OCI-LY1 (cell line): Measurements from ENCODE around the gene CCDC28A.

Source experiments
- H2AFZ ChIP-seq: fragments of 200-600 bp; sonication (generic), shearing (Covaris generic); 2 replicates; pipeline ENCODE4 v1.6.0; 2014; ENCODE audit warnings: antibody characterized with exemption, mild to moderate bottlenecking, low read length
- H3F3A ChIP-seq: fragments of 200-600 bp; sonication (generic), shearing (Covaris generic); 2 replicates; pipeline ENCODE4 v1.6.0; 2014; ENCODE audit warnings: mild to moderate bottlenecking, antibody characterized with exemption, low read length, moderate library complexity; ENCODE audit not compliant: insufficient read depth
- H3K27ac ChIP-seq: fragments of 200-600 bp; sonication (generic); 2 replicates; pipeline ENCODE4 v1.5.1; 2014; ENCODE audit warnings: low read length, mixed run types, mild to moderate bottlenecking, low read depth; ENCODE audit not compliant: poor library complexity, severe bottlenecking
- H3K27me3 ChIP-seq: fragments of 200-600 bp; sonication (generic); 2 replicates; pipeline ENCODE4 v1.6.0; 2014; ENCODE audit warnings: antibody characterized with exemption, mild to moderate bottlenecking, low read length, moderate library complexity; ENCODE audit not compliant: insufficient read depth
- H3K36me3 ChIP-seq: fragments of 200-600 bp; sonication (generic); 2 replicates; pipeline ENCODE4 v1.6.1; 2014; ENCODE audit warnings: mild to moderate bottlenecking, antibody characterized with exemption, low read length, moderate library complexity, mixed read lengths; ENCODE audit not compliant: insufficient read depth
- H3K4me1 ChIP-seq: fragments of 200-600 bp; sonication (generic); 2 replicates; pipeline ENCODE4 v1.5.1; 2014; ENCODE audit warnings: mild to moderate bottlenecking, low read length, moderate library complexity; ENCODE audit not compliant: insufficient read depth, severe bottlenecking
- H3K4me2 ChIP-seq: fragments of 200-600 bp; sonication (generic), shearing (Covaris generic); 2 replicates; pipeline ENCODE4 v1.6.1; 2014; ENCODE audit warnings: low read length
- H3K4me3 ChIP-seq: fragments of 200-600 bp; sonication (generic); 2 replicates; pipeline ENCODE4 v1.5.1; 2014; ENCODE audit warnings: low read length, low read depth, mild to moderate bottlenecking, mixed read lengths; ENCODE audit not compliant: poor library complexity, severe bottlenecking
- H3K79me2 ChIP-seq: fragments of 200-600 bp; shearing (Covaris generic); 2 replicates; pipeline ENCODE4 v1.6.1; 2016; ENCODE audit warnings: mixed run types, low read length, mixed read lengths; ENCODE audit not compliant: insufficient read depth
- H3K9ac ChIP-seq: fragments of 200-600 bp; sonication (generic), shearing (Covaris generic); 2 replicates; pipeline ENCODE4 v1.6.1; 2014; ENCODE audit warnings: mild to moderate bottlenecking, low read length, mixed read lengths
- H3K9me2 ChIP-seq: fragments of 200-600 bp; sonication (generic), shearing (Covaris generic); 2 replicates; pipeline ENCODE4 v1.6.1; 2014; ENCODE audit warnings: low read depth, mild to moderate bottlenecking, low read length, mixed read lengths
- H3K9me3 ChIP-seq: fragments of 200-600 bp; shearing (Covaris generic); 2 replicates; pipeline ENCODE4 v1.6.1; 2014; ENCODE audit warnings: low read length, mixed read lengths
- H4K20me1 ChIP-seq: fragments of 200-600 bp; sonication (generic), shearing (Covaris generic); 2 replicates; pipeline ENCODE4 v1.6.0; 2016; ENCODE audit warnings: mild to moderate bottlenecking, low read length; ENCODE audit not compliant: insufficient read depth
- EZH2 ChIP-seq: fragments of 200-600 bp; sonication (generic), shearing (Covaris generic); IDR thresholded peaks from 2 replicates; pipeline ENCODE4 v1.8.0; 2017; ENCODE audit warnings: borderline replicate concordance, mixed run types, mild to moderate bottlenecking, antibody characterized with exemption, low read length, moderate library complexity, mixed read lengths
- TF ChIP-seq, protein P1 (sequence below): fragments of 200-600 bp; sonication (generic), shearing (Covaris generic); IDR thresholded peaks from 2 replicates; pipeline ENCODE4 v1.5.1; 2017; ENCODE audit warnings: mild to moderate bottlenecking, antibody characterized with exemption, low read length, moderate library complexity, mixed read lengths

Gene CCDC28A

DNA sequence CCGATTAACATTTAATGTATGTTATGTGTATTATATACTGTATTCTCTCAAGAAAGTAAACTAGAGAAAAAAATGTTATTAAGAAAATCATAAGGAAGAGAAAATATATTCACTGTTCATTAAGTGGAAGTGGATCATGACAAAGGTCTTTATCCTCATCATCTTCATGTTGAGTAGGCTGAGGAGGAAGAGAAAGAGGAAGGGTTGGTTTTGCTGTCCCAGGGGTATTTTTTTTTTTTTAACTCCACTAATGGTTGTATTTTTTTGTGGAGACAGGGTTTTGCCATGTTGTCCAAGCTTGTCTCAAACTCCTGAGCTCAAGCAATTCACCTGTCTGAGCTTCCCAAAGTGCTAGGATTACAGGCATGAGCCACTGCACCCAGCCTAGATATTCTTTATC is 33.3 kb downstream of the CCDC28A start:
- Histone ChIP-seq H3F3A (no peaks in the 10 kb centered on the region), H3K4me1 (no peaks in the 10 kb centered on the region), H3K9me3 (no peaks in the 10 kb centered on the region), H3K9me2 (no peaks in the 10 kb centered on the region), H4K20me1 (no peaks in the 10 kb centered on the region), H3K4me3 (no peak overlapping the region), H3K27ac (no peak overlapping the region), H3K9ac (no peak overlapping the region), H3K27me3 (no peaks in the 10 kb centered on the region), H3K4me2 (no peak overlapping the region), H3K36me3 (no peaks in the 10 kb centered on the region), H2AFZ (no peak overlapping the region), H3K79me2 (no peaks in the 10 kb centered on the region)
- TF ChIP-seq, protein P1, sequence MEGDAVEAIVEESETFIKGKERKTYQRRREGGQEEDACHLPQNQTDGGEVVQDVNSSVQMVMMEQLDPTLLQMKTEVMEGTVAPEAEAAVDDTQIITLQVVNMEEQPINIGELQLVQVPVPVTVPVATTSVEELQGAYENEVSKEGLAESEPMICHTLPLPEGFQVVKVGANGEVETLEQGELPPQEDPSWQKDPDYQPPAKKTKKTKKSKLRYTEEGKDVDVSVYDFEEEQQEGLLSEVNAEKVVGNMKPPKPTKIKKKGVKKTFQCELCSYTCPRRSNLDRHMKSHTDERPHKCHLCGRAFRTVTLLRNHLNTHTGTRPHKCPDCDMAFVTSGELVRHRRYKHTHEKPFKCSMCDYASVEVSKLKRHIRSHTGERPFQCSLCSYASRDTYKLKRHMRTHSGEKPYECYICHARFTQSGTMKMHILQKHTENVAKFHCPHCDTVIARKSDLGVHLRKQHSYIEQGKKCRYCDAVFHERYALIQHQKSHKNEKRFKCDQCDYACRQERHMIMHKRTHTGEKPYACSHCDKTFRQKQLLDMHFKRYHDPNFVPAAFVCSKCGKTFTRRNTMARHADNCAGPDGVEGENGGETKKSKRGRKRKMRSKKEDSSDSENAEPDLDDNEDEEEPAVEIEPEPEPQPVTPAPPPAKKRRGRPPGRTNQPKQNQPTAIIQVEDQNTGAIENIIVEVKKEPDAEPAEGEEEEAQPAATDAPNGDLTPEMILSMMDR: no peak
- no peak for TF ChIP-seq EZH2

DNA sequence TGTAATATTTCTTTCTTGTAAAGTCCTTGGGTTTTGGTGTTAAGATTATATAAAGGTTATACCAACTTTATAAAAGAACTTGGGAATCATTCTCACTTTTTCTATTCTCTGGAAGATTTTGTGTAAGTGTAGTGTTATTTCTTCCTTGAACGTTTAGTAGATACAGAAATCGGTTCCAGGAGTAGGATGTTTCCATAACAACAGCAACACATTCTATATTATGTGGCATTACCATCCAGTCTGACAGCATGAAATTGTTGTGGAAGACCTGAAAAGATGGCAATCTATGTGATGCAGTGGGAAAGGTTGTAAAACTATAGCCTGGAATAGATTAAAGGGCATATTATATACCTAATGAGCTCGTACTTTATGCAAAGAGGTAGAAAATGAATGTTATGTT is 36.1 kb downstream of the CCDC28A start:
- Histone ChIP-seq H3K27me3 (no peaks in the 10 kb centered on the region), H3K9me3 (no peaks in the 10 kb centered on the region), H2AFZ (no peak overlapping the region), H3K4me2 (no peak overlapping the region), H4K20me1 (no peaks in the 10 kb centered on the region), H3K4me3 (no peak overlapping the region), H3K79me2 (no peaks in the 10 kb centered on the region), H3F3A (no peaks in the 10 kb centered on the region), H3K9ac (no peak overlapping the region), H3K27ac (no peak overlapping the region), H3K9me2 (no peaks in the 10 kb centered on the region), H3K4me1 (no peaks in the 10 kb centered on the region), H3K36me3 (no peaks in the 10 kb centered on the region)
- TF ChIP-seq, protein P1: no peak
- TF ChIP-seq EZH2: no peak

DNA sequence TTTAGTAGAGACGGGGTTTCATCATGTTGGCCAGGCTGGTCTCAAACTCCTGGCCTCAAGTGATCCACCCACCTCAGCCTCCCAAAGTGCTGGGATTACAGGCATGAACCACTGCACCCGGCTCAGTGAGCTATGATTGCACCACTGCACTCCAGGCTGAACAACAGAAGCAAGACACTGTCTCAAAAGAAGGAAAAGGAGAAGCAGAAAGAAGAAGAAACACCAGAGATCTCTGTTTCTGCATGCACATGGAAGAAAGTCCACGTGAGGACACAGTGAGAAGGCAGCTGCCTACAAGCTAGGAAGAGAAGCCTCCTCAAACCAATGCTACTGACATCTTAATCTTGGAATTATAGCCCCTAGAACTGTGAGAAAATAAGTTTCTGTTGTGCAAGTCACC is 38.3 kb downstream of the CCDC28A start:
- Histone ChIP-seq H3K4me2 (no peak overlapping the region), H3K79me2 (no peaks in the 10 kb centered on the region), H3K27ac (no peak overlapping the region), H3K9ac (no peak overlapping the region), H4K20me1 (no peaks in the 10 kb centered on the region), H3F3A (no peaks in the 10 kb centered on the region), H3K36me3 (no peaks in the 10 kb centered on the region), H3K9me2 (no peaks in the 10 kb centered on the region), H3K9me3 (no peaks in the 10 kb centered on the region), H2AFZ (no peak overlapping the region), H3K4me3 (no peak overlapping the region), H3K4me1 (no peaks in the 10 kb centered on the region), H3K27me3 (no peaks in the 10 kb centered on the region)
- TF ChIP-seq, protein P1: no peak
- no peak for TF ChIP-seq EZH2
